GM19438 (cell line): ENCODE measurements around the gene TENT5D.
"Not testable (repeated sequence)": the region's sequence is repeated elsewhere in the genome, so short reads cannot be mapped to it uniquely, and the experiment has no call there.

Source experiments
- ATAC-seq: cut with Tn5 transposase; IDR thresholded peaks from one replicate; pipeline ENCODE4 v1.9.1; 2021; ENCODE audit warnings: low read depth; ENCODE audit not compliant: unreplicated experiment

TENT5D gene

DNA sequence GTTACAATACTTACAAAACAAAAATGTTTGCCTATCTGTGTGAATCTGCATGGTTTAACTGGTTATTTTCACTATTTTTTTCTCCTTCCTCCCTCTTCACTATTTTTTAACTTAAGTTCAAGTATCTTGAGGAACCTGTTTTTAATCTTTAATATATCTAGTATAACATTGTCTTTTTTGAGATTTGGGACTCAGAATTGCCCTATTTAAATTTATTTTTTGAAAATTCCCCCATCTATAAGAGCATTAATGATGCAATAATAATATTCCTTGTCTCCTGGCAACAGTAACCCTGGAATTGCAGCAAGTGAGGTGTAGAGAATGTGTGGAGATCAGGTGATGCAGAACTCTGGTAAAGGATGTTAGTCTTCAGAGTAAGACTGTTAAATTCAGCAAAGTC is at the start of gene TENT5D:
TENT5D (plus strand) TSS at position 301 of the 400 bp plus-strand sequence. CDS start 22,093 bp downstream, outside the sequence.
- no peak for ATAC-seq

DNA sequence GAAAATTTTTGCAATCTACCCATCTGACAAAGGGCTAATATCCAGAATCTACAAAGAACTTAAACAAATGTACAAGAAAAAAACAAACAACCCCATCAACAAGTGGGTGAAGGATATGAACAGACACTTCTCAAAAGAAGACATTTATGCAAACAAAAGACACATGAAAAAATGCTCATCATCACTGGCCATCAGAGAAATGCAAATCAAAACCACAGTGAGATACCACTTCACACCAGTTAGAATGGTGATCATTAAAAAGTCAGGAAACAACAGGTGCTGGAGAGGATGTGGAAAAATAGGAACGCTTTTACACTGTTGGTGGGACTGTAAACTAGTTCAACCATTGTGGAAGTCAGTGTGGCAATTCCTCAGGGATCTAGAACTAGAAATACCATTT is 34.6 kb upstream of the TENT5D start:
- not testable (repeated sequence) for ATAC-seq

DNA sequence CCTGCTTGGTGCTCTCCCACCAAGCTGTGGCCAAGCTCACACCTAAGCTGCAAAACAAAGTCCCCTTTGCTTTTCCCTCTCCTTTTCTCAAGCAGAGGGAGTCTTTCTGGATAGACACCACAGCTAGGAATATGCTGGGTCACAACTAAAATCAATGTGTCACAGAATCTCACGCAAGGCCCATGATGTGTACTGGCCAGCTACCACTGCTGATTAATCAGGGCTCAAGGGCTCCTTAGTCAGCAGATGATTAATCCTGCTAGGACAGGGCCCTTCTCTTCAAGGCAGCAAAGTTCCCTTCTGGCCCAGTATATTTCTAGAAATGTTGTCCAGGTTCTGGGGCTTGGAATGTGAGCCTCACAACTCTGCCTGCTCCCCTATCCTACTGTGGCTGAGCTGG is 32.0 kb upstream of the TENT5D start:
- ATAC-seq, result no peak

DNA sequence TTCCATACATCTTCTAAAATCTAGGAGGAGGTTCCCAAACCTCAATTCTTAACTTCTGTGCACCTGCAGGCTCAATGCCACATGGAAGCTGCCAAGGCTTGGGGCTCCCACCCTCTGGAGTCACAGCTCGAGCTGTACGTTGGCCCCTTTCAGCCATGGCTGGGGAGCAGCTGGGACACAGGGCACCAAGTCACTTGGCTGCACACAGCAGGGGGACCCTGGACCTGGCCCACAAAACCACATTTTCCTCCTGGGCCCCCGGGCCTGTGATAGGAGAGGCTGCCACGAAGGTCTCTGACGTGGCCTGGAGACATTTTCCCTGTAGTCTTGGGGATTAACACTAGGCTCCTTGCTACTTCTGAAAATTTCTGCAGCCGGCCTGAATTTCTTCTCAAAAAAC is 8.2 kb upstream of the TENT5D start:
- no peak for ATAC-seq

DNA sequence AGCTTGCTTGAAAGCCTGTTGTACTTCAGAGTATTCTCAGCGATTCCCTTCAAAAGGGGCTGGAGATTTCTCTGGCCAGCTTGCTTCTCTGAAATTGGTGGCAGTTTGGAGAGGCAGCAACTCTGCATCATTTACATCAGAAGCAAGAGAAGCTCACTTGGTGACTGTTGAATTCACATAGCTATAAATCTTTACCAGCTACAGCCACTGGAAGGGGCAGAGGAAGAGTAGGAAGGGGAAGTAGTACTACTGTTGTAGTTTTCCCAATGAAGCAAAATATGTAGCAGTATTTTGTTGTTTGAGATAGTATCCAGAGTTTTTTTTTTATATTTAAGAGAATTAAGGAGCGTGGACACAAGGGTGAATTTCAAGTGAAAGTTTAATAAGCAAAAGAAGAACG is 2.8 kb downstream of the TENT5D start:
- no peak for ATAC-seq

DNA sequence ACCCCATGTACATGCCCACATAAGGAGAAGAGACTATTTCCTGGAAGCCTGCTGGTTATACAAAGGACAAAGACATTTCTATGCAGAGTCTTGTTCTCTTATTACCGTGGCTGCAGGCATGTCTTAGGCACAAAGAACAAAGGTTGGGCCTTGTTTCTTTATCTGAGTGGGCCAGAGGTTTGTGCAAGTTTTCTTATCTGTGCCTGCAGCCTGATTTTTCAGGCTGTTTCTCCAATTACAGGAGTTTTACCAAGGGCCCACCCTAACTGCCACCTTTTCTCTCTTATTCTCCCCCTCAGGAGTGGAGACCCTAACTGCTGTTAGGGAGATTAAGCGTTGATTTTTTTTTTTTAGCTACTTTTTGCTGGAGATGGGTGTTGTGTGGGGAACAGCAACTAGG is 3.5 kb downstream of the TENT5D start:
- ATAC-seq, result no peak

DNA sequence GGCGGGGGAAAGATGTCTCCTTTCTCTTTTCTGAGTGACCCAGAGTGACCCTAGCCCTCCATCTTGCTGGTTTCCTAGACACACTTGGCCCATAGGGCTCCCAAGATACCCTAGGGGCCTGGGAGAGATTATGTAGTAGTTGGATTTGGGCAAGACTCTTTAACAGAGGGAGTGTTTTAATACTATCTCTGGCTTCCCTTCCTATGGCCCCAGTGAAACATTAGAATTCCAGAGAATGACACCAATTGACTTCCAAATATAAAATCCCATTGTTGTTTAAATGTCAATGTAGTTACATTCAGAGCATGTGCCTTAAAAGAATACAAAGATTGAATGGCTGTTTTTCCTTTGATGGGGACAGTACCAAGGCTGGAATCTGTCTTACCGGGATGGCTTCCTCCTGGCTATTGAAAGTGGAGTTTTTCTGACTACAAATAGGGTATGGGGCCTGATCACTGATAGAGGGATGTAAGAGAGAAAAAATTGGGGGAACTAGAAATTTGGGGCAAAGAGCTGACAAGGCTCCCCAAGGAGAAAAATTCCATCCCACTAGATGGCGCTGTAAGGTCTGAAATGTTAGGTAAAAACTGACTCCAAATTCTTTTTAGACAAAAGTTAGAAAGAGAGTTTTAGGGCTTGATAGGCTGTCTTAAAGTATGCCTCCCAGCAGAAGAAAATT is 10.7 kb downstream of the TENT5D start:
- no peak for ATAC-seq

DNA sequence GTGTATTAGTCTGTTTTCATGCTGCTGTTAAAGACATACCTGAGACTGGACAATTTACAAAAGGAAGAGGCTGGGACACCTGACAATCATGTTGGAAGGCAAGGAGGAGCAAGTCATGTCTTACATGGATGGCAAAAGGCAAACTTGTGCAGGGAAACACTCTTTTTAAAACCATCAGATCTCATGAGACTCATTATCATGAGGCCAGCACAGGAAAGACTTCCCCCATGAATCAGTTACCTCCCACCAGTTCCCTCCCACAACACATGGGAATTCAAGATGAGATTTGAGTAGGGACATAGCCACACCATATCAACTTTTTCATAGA is 11.2 kb downstream of the TENT5D start:
- ATAC-seq, result no peak

DNA sequence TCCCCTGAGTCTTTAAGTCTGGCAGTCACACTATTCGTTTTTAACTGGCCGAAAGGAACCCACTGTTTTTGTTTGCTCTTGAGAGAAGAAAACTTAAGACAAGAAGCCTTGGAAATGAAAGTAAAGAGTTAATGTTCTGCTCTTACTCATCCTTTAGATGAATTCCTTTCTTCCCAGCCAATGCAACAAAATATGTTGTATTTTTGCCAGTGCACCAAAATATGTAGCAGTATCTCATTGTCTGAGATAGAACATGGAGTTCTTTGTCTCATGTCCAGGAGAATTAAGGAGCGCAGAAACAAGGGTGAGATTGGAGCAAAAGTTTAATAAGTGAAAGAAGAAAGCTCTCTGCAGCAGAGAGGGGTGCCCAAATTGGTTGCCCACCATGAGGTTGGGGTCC is 12.2 kb downstream of the TENT5D start:
- no peak for ATAC-seq

DNA sequence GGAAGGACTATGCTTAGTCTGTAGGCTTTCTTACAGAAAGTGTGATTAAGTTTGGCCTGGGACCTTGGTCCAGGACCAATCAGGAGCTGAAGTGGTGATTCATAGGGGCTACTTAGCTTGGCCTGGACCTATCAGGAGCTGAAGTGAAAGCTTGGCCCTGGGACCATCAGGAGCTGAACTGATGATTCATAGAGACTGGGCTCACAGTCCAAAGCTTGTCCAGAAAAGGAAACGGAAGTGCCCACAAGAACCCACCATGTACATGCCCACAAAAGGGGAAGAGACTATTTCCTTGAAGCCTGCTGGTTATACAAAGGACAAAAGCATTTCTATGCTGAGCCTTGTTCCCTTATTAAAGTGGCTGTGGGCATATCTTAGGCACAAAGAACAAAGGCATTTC is 12.6 kb downstream of the TENT5D start:
- no peak for ATAC-seq

DNA sequence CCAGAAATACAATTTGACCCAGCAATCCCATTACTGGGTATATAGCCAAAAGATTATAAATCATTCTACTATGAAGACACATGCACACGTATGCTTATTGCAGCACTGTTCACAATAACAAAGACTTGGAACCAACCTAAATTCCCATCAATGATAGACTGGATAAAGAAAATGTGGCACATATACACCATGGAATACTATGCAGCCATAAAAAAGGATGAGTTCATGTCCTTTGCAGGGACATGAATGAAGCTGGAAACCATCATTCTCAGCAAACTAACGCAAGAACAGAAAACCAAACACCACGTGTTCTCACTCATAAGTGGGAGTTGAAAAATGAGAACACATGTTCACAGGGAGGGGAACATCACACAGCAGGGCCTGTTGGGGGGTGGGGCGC is 47.9 kb downstream of the TENT5D start:
- not testable (repeated sequence) for ATAC-seq

DNA sequence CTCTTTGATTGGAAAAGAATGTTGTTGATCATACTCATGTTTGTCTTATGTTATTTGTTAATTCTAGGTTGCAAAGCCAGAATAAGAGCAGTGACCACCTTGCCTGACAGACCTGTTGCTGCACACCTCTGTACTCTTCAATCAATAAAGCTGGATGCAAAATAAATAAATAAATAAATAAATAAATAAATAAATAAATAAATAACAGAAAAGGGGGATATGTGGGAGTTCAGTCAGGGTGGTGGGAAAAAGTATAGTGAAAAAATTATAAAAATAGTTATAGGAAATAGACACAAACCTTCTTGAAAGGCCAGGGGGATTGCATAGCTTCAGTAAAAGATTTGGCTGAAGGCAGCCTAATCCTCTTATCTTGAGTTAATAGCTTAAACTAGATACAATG is 51.3 kb downstream of the TENT5D start:
- ATAC-seq, result no peak

DNA sequence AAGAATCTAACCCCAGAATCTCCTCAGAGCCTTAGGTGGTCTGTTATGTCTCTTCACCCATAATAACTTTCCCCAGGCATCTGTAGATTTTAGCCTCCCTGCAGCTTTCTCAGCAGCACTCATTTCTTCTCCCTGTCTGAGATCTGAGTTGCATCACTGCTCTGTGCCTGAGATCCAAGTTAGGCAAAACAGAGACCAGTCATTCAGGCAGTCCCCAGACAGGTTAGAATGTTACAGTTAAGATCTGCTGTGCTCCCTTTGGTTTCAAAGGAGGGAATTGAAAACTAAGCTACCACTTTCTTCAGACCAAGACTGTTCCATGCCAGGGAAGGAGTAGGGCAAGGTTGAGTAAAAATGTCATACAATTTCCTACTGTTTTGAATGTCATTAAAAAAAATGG is 65.3 kb downstream of the TENT5D start:
- no peak for ATAC-seq

DNA sequence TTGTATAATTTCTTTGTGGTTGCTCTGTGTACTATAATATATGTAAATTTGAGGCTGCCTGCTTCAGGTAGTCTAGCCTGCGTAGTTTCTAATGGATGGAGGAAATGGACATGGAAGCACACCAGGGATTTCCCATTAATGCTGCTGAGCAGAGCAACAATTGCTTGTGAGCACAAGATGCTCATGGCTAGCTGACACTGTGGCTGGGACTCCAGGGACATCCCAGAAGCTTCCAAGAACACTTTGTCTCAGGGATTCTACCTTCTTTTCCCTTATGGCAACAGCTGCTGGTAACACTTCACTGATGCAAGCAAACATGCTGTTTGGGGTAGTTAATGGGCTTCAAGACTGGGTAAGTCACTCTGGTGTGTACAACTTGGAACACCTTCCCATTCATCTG is 66.1 kb downstream of the TENT5D start:
- ATAC-seq, result no peak

DNA sequence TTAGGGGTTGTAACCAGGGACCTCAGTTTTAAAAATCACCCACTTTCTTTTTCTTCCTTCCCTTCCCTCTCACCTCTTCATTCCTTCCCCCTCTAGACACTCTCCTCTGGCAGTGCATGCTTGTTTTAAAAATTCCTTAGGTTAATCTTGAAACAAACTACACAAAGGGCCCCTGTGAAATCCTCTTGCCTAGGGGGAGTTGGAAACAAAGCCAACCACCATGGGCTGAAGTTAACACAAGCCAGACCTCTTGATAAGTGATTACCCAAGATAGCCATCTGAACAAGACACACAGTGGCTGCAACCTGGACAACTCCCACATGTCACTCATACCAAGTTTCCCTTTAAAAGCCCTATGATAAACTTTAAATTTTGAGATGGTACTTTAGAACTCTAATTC is 68.9 kb downstream of the TENT5D start:
- ATAC-seq, result no peak
